ENCODE data around the gene AATF. TPM values are rescaled to one million over a fixed set of nuclear protein-coding genes. Genes with fewer than 3 reads are reported as not detected.

AATF gene
- total RNA-seq, 1 experiment from 2014 or later, result 87.6 TPM

GRCh38 chr17:37106049-37106448 lies 157.3 kb downstream of the AATF start:
- DNase-seq, result no peak
- no peaks in the 10 kb centered on the region for H3K9me3 ChIP-seq
- H3K9me3 Mint-ChIP-seq (ENCODE audit: unreplicated experiment), result no peaks in the 10 kb centered on the region
- no peak overlapping the region for H3K4me3 Mint-ChIP-seq (ENCODE audit: unreplicated experiment)
- H3K27me3 Mint-ChIP-seq (ENCODE audit: insufficient read depth, unreplicated experiment), result no peaks in the 10 kb centered on the region
- no peaks in the 10 kb centered on the region for H3K4me1 ChIP-seq
- CTCF ChIA-PET, result no interaction called here
- no peak overlapping the region for H3K27ac Mint-ChIP-seq (ENCODE audit: unreplicated experiment)
- H3K36me3 ChIP-seq (ENCODE audit: control insufficient read depth, insufficient read depth, low read length), result peaks cover 4% of the 10 kb centered on the region
- POLR2A ChIA-PET, result no interaction called here
- H3K27me3 ChIP-seq (replicated peaks; ENCODE audit: control insufficient read depth, insufficient read depth, low read length), result no peaks in the 10 kb centered on the region
- no peak for TF ChIP-seq CTCF (IDR thresholded peaks at IDR 0.05; ENCODE audit: insufficient read depth in 1 of 2, low read depth in 1 of 2, low read length in 1 of 2, severe bottlenecking in 1 of 2, unreplicated experiment in 1 of 2)
- peaks cover 65% of the 10 kb centered on the region for H3K36me3 Mint-ChIP-seq (ENCODE audit: insufficient read depth, unreplicated experiment)
- BruUV-seq (replicated peaks), result no TSS peak
- intact Hi-C loops (cut with micrococcal nuclease; ENCODE audit: unreplicated experiment), result no loop called here
- H3K4me3 ChIP-seq (ENCODE audit: low read depth, low read length), result no peak overlapping the region
- no peaks in the 10 kb centered on the region for H3K4me1 Mint-ChIP-seq (ENCODE audit: low read depth, unreplicated experiment)

Small RNA genes within 50 kb of the gene (microRNA-seq; reads per million reads assigned to microRNA genes)
- not detected for gene MIR2909

Other genes with a start within 250 kb of the AATF start
- 0.37 TPM in 1 of 2 replicates, not detected in the other for gene LHX1, start 11.5 kb upstream of the AATF start, total RNA-seq (2022)